Ectodermal cell (in vitro differentiated cells): ENCODE data around the gene PDZK1IP1. TPM values are rescaled to one million over a fixed set of nuclear protein-coding genes. Genes with fewer than 3 reads are reported as not detected.

ENCODE experiments used
- H3K27ac ChIP-seq: 2 replicates; pipeline ENCODE4 v1.7.0; 2013; ENCODE audit warnings: mild to moderate bottlenecking, low read depth, low read length; ENCODE audit not compliant: insufficient read depth, poor library complexity, severe bottlenecking
- H3K27me3 ChIP-seq: 2 replicates; pipeline ENCODE4 v1.7.0; 2013; ENCODE audit warnings: mild to moderate bottlenecking, low read length; ENCODE audit not compliant: insufficient read depth, control insufficient read depth, poor library complexity, severe bottlenecking
- H3K36me3 ChIP-seq: one replicate; pipeline ENCODE4 v1.7.0; 2013; ENCODE audit warnings: low read length; ENCODE audit not compliant: control insufficient read depth, insufficient read depth
- H3K4me1 ChIP-seq: one replicate; pipeline ENCODE4 v1.7.0; 2013; ENCODE audit warnings: low read length; ENCODE audit not compliant: control insufficient read depth, insufficient read depth
- H3K4me3 ChIP-seq: 2 replicates; pipeline ENCODE4 v1.7.0; 2013; ENCODE audit warnings: low read depth, low read length, control low read depth; ENCODE audit not compliant: insufficient read depth
- H3K9me3 ChIP-seq: 2 replicates; pipeline ENCODE4 v1.7.0; 2013; ENCODE audit warnings: mild to moderate bottlenecking, low read length, moderate library complexity; ENCODE audit not compliant: control insufficient read depth
- WGBS, 2 experiments: methylation state at CpG; one replicate each; pipeline ENCODE4 v1.1.7; 2013; ENCODE audit warnings: missing lambda C conversion rate in 2 of 2; 5-methylcytosine and 5-hydroxymethylcytosine counted together
- polyA plus RNA-seq, 4 experiments: library from polyadenylated mRNA; stranded (reverse); fragments of 50-300 nt; gene quantifications; one replicate each; pipeline ENCODE4 v1.2.3, GENCODE V29; 2013

Gene PDZK1IP1, protein sequence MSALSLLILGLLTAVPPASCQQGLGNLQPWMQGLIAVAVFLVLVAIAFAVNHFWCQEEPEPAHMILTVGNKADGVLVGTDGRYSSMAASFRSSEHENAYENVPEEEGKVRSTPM
- not detected for polyA plus RNA-seq (2013, experiment 1 of 4)
- not detected for polyA plus RNA-seq (2013, experiment 2 of 4)
- not detected for polyA plus RNA-seq (2013, experiment 3 of 4)
- not detected for polyA plus RNA-seq (2013, experiment 4 of 4)

DNA sequence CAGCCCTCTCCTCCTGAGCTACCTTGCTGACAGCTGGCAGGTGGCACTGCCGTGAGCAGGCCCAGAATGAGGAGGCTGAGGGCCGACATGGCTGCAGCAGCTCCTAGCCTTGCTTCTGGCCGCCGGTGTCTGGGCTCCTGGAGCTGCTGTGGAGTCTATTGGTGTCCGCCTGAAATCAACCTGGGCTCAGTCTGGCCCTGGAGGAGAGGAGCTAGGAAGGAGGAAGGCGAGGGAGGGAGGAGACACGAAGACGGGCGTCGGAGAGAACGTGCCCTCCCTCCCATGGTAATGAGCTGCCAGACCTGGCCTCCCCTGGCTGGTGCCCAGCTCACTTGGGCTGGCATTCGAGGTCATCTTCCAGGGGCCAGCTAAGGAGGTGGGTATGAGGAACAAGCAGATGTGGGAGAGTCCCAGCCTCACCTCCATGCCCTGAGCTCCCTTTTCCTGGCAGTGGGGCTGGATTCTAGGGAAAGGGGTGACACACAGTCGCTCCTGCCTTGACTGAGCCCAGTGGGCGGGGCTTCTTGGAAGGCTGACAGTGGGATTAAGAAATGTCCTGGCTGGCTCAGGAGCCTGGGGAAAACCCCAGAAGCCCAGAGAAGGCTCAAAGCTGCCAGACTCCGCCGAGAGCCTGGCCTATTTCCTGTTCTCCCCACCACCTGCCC lies at the start of gene PDZK1IP1:
Gene PDZK1IP1 (minus strand): TSS at position 193 of the 665 bp plus-strand sequence. CDS start 104 bp downstream, at position 89.
- Histone ChIP-seq H3K4me3 (no peak within 1 kb of the TSS), H3K4me1 (peaks cover 11% of the 10 kb centered on the region), H3K27me3 (no peaks in the 10 kb centered on the region), H3K27ac (no peak within 1 kb of the TSS), H3K36me3 (no peaks in the 10 kb centered on the region), H3K9me3 (no peaks in the 10 kb centered on the region)
- WGBS, 2 experiments: 71 to 77% methylated on average over 16 of the region's 16 CpGs

DNA sequence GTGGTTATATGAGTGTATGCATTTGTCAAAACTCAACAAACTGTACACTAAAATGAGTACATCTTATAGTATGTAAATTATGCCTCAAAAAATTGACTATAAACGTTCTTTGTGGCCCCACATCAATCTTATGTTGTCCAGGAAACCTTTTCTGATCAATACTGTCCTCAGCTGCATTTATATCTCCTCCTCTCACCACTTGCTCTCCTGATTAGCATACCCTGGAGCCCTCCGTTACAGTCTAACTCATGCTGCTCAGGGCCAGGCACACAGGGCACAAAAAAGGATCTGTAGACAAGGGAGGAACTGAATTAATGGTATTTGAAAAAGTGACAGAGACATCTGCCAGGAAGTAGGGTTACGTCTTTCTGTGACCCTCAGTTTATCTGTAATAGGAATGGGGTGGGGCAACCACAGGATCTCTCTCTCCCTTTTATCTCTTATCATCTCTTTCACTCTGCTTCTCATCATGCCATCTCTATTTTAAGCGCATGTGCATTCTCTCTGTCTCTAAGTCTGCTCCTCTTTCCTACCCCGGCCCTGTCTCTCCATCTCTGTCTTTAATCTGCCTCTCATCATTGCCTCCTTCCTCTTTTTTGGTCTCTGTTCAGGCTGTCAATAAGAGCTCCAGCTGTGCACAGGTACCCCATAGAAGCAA lies 49.2 kb upstream of the PDZK1IP1 start:
- H3K4me3 ChIP-seq: no peak overlapping the region
- H3K27me3 ChIP-seq: peaks cover 33% of the 10 kb centered on the region
- no peaks in the 10 kb centered on the region for H3K36me3 ChIP-seq
- H3K9me3 ChIP-seq: no peaks in the 10 kb centered on the region
- WGBS, 2 experiments: 80 to 81% methylated on average over 5 of the region's 5 CpGs
- H3K4me1 ChIP-seq: no peaks in the 10 kb centered on the region
- no peak overlapping the region for H3K27ac ChIP-seq

DNA sequence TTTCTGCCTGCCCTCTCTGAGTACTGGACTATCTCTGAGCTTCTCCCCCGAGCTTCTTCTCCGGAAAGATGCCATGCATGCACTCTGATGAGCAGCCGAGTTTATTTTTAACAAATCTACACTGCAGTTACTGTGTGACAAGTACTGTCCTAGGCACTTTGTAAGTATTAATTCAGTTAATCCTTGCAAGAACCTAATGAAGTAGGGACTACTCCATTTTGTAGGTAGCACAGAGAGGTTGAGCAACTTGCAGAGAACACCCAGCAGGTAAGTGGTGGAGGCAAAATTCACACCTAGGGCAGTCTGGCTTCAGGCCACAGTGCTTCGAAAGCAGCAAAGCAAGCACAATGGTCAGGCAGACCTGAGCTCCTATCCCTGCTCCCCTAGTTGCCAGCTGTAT lies 46.0 kb upstream of the PDZK1IP1 start:
- WGBS, 2 experiments: 81 to 90% methylated on average over 4 of the region's 4 CpGs
- Histone ChIP-seq H3K27me3 (peaks cover 57% of the 10 kb centered on the region), H3K4me3 (no peak overlapping the region), H3K36me3 (no peaks in the 10 kb centered on the region), H3K27ac (no peak overlapping the region), H3K9me3 (no peaks in the 10 kb centered on the region), H3K4me1 (peaks cover 8% of the 10 kb centered on the region)

DNA sequence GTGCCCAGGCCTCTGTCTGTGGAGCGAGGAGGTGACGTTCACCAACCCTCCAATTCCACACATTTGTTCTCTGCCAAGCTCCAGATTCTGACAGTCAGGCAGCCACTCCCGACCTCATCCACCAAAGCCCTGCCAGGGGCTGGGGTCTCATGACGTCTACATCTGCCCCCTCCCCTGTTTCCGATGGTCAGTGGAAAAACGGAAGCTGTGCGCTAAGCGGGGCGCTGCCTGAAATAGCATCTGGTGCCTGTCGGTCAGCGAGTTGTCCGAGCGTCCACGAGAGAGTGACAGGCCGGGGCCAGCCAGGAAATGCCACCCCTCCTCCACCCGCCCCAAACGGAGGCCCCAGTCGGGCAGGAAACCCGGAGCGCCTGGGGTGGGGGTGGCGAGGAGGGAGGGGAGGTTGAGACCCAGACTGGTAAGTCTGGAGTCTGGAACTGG lies 45.4 kb upstream of the PDZK1IP1 start:
- Histone ChIP-seq H3K4me3 (no peak overlapping the region), H3K27ac (no peak overlapping the region), H3K9me3 (no peaks in the 10 kb centered on the region), H3K27me3 (peaks cover 63% of the 10 kb centered on the region), H3K36me3 (no peaks in the 10 kb centered on the region), H3K4me1 (peaks cover 10% of the 10 kb centered on the region)
- WGBS, 2 experiments: 17% methylated on average over 21 of the region's 21 CpGs

DNA sequence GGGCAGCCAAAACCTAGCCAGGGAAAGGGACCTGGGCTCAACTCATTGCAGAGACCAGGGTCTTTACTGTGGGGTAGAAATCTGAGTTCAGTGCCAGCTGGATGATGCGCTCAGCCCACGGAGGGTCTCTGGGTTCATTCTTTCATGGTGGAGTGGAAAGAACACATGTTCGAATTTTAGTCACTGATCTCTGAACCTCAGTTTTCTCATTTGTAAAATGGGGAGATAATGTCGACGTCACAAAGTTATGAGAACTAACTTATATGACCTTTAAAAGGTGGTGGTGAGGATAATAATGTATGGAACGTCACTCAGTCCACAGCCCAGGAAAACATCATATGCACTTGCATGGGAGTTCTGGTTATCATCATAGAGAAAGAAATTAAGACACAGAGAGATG lies 43.4 kb upstream of the PDZK1IP1 start:
- Histone ChIP-seq H3K9me3 (no peaks in the 10 kb centered on the region), H3K4me1 (peaks cover 19% of the 10 kb centered on the region), H3K36me3 (no peaks in the 10 kb centered on the region), H3K27ac (no peak overlapping the region), H3K27me3 (peaks cover 83% of the 10 kb centered on the region), H3K4me3 (no peak overlapping the region)
- WGBS, 2 experiments: 74 to 77% methylated on average over 6 of the region's 6 CpGs

DNA sequence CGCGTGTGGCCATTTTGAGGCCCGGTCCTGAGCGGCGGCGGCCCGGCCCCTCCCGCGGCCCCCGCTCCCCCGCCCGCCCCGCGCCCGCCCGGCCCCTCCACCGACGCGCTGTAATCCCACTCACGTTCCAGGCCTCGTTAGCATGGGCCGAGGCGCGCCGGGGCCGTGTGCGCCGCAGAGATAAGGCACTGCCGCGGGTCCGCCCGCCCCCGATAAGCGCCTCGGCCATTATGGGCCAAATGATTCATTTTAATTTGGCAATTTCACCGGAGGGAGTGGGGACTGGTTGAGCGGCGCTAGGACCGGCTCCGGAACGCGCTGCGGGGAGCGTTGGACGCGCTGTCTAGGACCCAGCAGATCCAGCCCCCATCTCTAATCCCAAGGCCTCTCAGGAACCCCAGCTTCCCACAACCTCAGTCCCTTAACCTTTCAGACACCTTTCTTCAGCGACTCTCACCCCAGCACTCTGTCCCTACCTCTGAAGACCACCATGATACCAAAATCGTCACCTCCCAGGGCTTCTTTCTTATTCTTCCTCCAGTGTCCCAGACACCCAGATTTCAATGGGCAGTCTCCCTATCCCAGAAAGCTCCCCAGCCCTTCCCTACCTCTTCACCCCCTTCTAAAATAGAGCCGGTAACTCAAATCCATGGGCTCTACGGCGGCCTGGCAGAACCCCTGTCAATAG lies 42.5 kb upstream of the PDZK1IP1 start, which contains the start of gene TAL1:
Gene TAL1 (minus strand): TSS at position 39 of the 688 bp plus-strand sequence. CDS start 6,337 bp downstream, outside the sequence.
- Histone ChIP-seq H3K36me3 (no peaks in the 10 kb centered on the region), H3K9me3 (no peaks in the 10 kb centered on the region), H3K4me3 (no peak within 1 kb of the TSS), H3K27me3 (peaks cover 92% of the 10 kb centered on the region), H3K4me1 (peaks cover 19% of the 10 kb centered on the region), H3K27ac (no peak within 1 kb of the TSS)
- 1% methylated on average over 51 of the region's 51 CpGs for WGBS, 2 experiments

DNA sequence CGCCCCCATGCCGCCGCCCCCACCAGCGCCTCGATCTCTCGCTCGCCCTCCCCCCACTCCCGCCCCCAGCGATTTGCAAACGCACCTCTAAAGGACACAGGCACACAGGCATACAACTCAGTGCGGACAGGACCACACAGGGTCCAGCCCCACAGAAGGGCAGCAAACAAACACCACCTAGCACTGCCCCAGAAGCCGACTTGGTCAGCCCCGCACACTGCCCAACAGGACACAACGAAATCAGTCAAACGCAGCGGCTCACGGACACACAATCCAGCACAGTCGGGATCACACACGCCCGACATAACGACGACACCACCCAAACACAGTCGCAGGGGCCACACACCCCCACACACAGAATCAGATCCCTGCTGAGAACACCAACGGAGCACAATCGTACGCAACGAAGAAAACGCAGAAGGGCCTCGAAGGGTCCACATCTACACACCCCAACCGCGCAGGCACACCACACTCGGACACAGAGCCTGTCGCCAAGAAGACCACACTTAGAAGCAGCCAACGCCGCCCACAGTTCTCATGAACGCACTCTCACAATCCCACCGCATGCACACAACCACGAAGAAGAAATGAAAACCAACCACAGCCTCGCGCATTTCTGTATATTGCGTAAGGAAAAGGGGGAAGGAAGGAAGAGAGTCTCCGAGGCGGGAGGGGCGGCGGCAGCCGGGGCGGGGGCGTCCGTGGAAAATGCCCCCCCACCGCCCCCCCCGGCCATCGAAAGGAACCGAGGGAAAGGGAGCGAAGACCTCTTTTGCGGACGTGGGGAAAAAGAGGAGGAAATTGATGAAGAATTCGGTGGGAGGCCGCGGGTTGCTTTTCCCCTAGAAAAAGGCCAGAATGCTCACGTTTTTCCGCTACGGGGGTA lies 41.7 kb upstream of the PDZK1IP1 start:
- Histone ChIP-seq H3K4me3 (no peak overlapping the region), H3K36me3 (no peaks in the 10 kb centered on the region), H3K4me1 (peaks cover 19% of the 10 kb centered on the region), H3K9me3 (no peaks in the 10 kb centered on the region), H3K27me3 (peaks cover 100% of the 10 kb centered on the region), H3K27ac (no peak overlapping the region)
- WGBS, 2 experiments: 1% methylated on average over 58 to 61 of the region's 62 CpGs

DNA sequence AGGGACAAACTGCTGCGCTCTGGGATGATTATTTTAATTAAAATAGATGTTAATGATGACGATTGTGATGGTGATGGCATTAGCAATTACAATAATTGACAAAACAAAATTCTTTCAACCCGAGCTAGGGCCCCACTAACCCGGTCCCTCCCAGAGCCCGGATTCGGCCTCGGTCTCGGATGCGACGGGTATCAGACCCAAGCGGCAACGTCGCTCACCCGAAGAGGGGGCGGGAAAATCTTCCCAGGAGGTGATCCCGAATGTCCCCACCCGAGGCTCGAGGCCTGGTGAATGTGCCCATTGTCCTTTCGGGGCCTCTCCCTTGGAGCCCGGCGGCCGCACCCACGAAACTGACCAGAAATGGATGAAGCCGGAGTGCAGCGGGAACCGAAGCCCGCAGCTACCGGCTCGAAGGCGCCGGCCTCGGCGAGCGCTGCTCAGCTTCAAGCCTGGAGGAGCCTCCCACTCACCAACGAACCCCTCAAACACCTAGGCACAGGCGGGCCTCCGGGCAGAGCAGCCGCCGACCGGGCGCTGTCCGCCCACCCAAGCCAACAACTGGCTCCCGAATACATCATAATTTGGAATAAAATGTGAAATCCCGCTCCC lies 41.0 kb upstream of the PDZK1IP1 start:
- Histone ChIP-seq H3K4me3 (no peak overlapping the region), H3K27ac (no peak overlapping the region), H3K27me3 (peaks cover 100% of the 10 kb centered on the region), H3K4me1 (peaks cover 21% of the 10 kb centered on the region), H3K36me3 (no peaks in the 10 kb centered on the region), H3K9me3 (no peaks in the 10 kb centered on the region)
- WGBS, 2 experiments: 0% methylated on average over 43 to 44 of the region's 44 CpGs
